Chondrocyte (in vitro differentiated cells): ENCODE data around the gene TACR2. TPM values are rescaled to one million over a fixed set of nuclear protein-coding genes. Genes with fewer than 3 reads are reported as not detected.
"Not testable (repeated sequence)": the region's sequence is repeated elsewhere in the genome, so short reads cannot be mapped to it uniquely, and the experiment has no call there.

Experiments used
- DNase-seq: peaks from one replicate; pipeline ENCODE4 v3.0.0; 2021; ENCODE audit warnings: mixed read lengths, low spot score
- H3K27ac Mint-ChIP-seq: one replicate; pipeline ENCODE4 v1.8.0; 2021; ENCODE audit warnings: mild to moderate bottlenecking, moderate library complexity, mixed read lengths; ENCODE audit not compliant: unreplicated experiment
- H3K27me3 Mint-ChIP-seq: 2 replicates; pipeline ENCODE4 v1.8.0; 2021; ENCODE audit warnings: low read depth, mixed read lengths
- H3K36me3 Mint-ChIP-seq: 2 replicates; pipeline ENCODE4 v1.8.0; 2021; ENCODE audit warnings: low read depth, mixed read lengths
- H3K4me1 Mint-ChIP-seq: 2 replicates; pipeline ENCODE4 v1.8.0; 2021; ENCODE audit warnings: low read depth, mild to moderate bottlenecking, mixed read lengths
- H3K4me3 Mint-ChIP-seq: one replicate; pipeline ENCODE4 v1.8.0; 2021; ENCODE audit warnings: mild to moderate bottlenecking, moderate library complexity, mixed read lengths; ENCODE audit not compliant: unreplicated experiment
- H3K9me3 Mint-ChIP-seq: 2 replicates; pipeline ENCODE4 v1.8.0; 2021; ENCODE audit warnings: low read depth, mixed read lengths
- CTCF ChIP-seq: fragments of 200-600 bp; sonication (generic); IDR thresholded peaks from 2 replicates; pipeline ENCODE4 v1.5.0; 2021; ENCODE audit warnings: antibody characterized with exemption, mild to moderate bottlenecking, moderate library complexity
- total RNA-seq: library from RNA; stranded (reverse); gene quantifications from 3 replicates; pipeline ENCODE4 v1.2.1, GENCODE V29; 2021

Gene TACR2
- total RNA-seq, 1 donor from 2014 or later = not detected

GRCh38 chr10:69452676-69453415 is 36.1 kb upstream of the TACR2 start:
- H3K27ac Mint-ChIP-seq = no peak overlapping the region
- DNase-seq = no peak
- H3K36me3 Mint-ChIP-seq = peaks cover 1% of the 10 kb centered on the region
- TF ChIP-seq CTCF = no peak
- peaks cover 13% of the 10 kb centered on the region for H3K4me1 Mint-ChIP-seq
- no peak overlapping the region for H3K4me3 Mint-ChIP-seq
- peaks cover 3% of the 10 kb centered on the region for H3K27me3 Mint-ChIP-seq
- H3K9me3 Mint-ChIP-seq = no peaks in the 10 kb centered on the region

- H3K4me3 Mint-ChIP-seq = peak overlapping the region; percentile 85
- TF ChIP-seq CTCF = no peak
- peaks cover 3% of the 10 kb centered on the region for H3K27me3 Mint-ChIP-seq
- no peak for DNase-seq
- H3K9me3 Mint-ChIP-seq = no peaks in the 10 kb centered on the region
- peaks cover 15% of the 10 kb centered on the region for H3K4me1 Mint-ChIP-seq
- H3K36me3 Mint-ChIP-seq = peaks cover 1% of the 10 kb centered on the region
- no peak overlapping the region for H3K27ac Mint-ChIP-seq
Measured at GRCh38 chr10:69451784-69452251, 35.1 kb upstream of the TACR2 start.

GRCh38 chr10:69451209-69451783 is 34.6 kb upstream of the TACR2 start, which contains the start of gene TSPAN15:
TSS of gene TSPAN15 (plus strand) at chr10:69451465. CDS start at chr10:69451595, 130 bp downstream.
- H3K27me3 Mint-ChIP-seq = peaks cover 3% of the 10 kb centered on the region
- no peak within 1 kb of the TSS for H3K27ac Mint-ChIP-seq
- H3K36me3 Mint-ChIP-seq = peaks cover 1% of the 10 kb centered on the region
- H3K4me3 Mint-ChIP-seq = peak within 1 kb of the TSS; percentile 85
- H3K9me3 Mint-ChIP-seq = no peaks in the 10 kb centered on the region
- peaks cover 20% of the 10 kb centered on the region for H3K4me1 Mint-ChIP-seq
- DNase-seq = no peak
- no peak for TF ChIP-seq CTCF

GRCh38 chr10:69450395-69450794 is 33.7 kb upstream of the TACR2 start:
- H3K4me1 Mint-ChIP-seq = peaks cover 21% of the 10 kb centered on the region
- H3K27ac Mint-ChIP-seq, H3K4me3 Mint-ChIP-seq, H3K36me3 Mint-ChIP-seq, H3K27me3 Mint-ChIP-seq, DNase-seq, H3K9me3 Mint-ChIP-seq: not testable (repeated sequence)

- no peak overlapping the region for H3K4me3 Mint-ChIP-seq
- no peak for DNase-seq
- no peak overlapping the region for H3K27ac Mint-ChIP-seq
- peaks cover 3% of the 10 kb centered on the region for H3K27me3 Mint-ChIP-seq
- peaks cover 1% of the 10 kb centered on the region for H3K36me3 Mint-ChIP-seq
- H3K9me3 Mint-ChIP-seq = no peaks in the 10 kb centered on the region
- H3K4me1 Mint-ChIP-seq = peaks cover 21% of the 10 kb centered on the region
- TF ChIP-seq CTCF = peak; percentile 74
Measured at GRCh38 chr10:69449841-69450240, 33.1 kb upstream of the TACR2 start.
